ENCODE data around the gene SLCO4A1. TPM values are rescaled to one million over a fixed set of nuclear protein-coding genes. Genes with fewer than 3 reads are reported as not detected.
"Not testable (repeated sequence)": the region's sequence is repeated elsewhere in the genome, so short reads cannot be mapped to it uniquely, and the experiment has no call there.

Gene SLCO4A1
- total RNA-seq, 1 experiment from 2014 or later = 62.4 TPM

- no peak for DNase-seq (ENCODE audit: low read depth)
Measured at GRCh38 chr20:62665153-62665754, 23.0 kb downstream of the SLCO4A1 start.

DNA sequence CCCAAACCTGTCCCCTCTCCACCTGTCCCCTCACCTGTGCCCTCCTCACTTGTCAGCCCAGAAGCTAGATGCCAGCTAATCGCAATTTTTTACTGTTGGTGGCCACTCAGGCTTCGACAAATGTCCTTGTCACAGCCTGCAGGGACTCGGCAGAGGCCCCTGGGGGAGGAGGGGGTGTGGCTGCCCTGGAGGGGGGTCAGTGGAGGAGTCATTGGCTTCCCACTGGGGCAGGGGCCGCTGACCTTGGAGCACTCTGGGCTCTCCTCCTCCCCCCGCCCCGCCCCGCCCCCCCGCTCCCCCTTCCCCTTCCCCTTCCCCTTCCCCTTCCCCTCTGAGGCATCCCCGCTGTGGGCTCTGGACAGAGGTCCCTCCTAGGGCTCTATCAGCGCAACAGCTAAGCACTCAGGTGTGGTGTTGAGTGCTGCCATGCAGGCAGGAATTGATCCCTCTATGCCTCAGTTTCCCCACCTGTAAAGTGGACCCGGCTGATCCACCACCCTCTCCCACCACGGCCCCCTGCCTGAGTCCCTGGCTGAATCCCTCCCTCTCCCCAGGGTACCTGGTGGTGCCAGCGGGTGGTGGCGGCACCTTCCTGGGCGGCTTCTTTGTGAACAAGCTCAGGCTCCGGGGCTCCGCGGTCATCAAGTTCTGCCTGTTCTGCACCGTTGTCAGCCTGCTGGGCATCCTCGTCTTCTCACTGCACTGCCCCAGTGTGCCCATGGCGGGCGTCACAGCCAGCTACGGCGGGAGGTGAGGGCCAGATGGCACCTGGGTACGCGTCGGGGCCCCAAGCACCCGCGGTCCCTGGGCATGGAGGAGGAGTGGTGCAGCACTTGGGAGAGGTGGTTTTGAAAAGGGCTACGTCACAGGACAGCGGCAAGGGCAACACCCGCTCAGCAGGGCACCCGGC, 23.8 kb downstream of the SLCO4A1 start:
- no peak for DNase-seq (ENCODE audit: low read depth)

DNA sequence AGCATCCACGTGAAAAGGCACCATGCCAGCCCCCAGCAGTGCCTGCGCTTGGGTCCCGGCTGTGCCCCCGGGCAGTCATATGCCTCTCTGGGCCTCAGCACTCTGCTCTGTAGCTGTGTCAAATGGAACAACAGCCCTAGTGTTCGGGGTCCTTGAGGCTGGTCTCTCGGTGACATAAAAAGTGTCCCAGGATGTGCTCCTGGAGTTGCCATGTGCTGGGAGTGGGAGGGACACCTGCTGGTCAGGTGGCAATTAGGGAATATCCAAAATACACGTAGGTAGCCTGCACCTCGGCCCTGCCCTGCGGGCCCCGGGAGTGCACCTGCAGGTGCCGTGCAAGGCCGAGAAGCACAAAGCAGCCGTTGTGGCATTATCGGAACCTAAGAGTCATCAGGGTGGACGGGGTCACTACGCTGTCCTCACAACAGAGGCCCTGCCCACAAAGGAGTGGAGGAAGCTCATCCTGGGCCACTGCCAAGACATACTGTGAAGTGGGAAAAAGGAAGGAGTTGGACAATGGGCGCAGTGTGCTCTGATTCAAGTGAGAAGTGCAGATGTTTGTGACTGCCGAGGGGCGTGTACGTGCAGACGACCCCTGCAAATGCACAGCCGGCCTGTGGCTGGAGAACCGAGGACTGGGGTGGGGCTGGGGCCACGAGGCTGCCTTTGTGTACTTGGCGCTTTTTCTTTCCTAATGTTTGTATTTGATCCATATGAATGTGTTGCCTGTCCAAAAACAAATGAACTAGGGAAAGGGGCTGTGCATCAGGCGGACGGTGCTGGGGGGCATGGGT, 24.6 kb downstream of the SLCO4A1 start:
- DNase-seq (ENCODE audit: low read depth) = peak; percentile 94

- no peak for DNase-seq (ENCODE audit: low read depth)
Measured at GRCh38 chr20:62667530-62668440, 25.5 kb downstream of the SLCO4A1 start.

GRCh38 chr20:62668441-62669027, 26.2 kb downstream of the SLCO4A1 start:
- peak; percentile 86 for DNase-seq (ENCODE audit: low read depth)

GRCh38 chr20:62669249-62669648, 26.9 kb downstream of the SLCO4A1 start:
- DNase-seq (ENCODE audit: low read depth) = no peak

- no peak for DNase-seq (ENCODE audit: low read depth)
Measured at GRCh38 chr20:62670156-62670555, 27.9 kb downstream of the SLCO4A1 start.

DNA sequence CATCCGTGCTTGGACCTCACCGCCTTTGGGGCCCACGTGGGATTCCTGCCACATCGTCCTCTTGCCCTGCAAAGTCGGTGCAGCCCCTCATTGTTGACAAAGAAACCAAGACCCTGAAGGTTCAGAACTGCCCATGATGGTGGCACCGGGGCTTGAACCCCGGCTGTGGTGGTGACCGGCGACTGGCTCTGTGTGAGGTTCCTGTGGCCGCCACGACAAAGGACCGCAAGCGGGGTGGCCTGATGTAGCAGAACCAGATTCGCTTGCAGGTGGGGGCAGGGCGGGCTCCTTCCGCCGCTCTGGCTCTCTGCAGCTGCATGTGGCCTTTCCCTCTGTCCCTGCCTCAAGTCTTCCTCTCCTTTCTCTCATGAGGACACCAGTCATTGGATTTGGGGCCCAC, 28.7 kb downstream of the SLCO4A1 start:
- no peak for DNase-seq (ENCODE audit: low read depth)

- no peak for DNase-seq (ENCODE audit: low read depth)
Measured at GRCh38 chr20:62671765-62672164, 29.5 kb downstream of the SLCO4A1 start.

DNA sequence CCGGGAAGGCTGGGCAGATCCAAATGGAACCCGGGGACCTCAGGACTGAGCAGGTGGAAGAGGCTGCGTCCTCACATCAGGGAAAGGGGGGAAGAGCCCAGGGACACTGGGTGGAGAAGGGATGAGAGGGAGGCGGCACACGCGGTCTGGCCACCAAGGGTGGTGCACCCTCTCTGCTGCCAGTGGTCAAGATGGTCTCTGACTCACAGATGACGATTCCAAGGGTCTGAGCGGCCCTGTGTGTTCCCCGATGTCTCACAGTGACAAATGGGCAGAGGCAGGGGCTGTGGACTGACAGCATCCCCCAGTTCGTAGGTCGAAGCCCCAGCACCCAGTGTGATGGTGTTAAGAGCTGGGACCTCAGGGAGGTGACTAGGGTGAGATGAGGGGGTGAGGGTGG, 32.1 kb downstream of the SLCO4A1 start:
- peak; percentile 76 for DNase-seq (ENCODE audit: low read depth)

- DNase-seq (ENCODE audit: low read depth) = peak; percentile 99
Measured at GRCh38 chr20:62675156-62675876, 33.0 kb downstream of the SLCO4A1 start.

- DNase-seq (ENCODE audit: low read depth) = no peak
Measured at GRCh38 chr20:62675877-62676260, 33.6 kb downstream of the SLCO4A1 start.

GRCh38 chr20:62676976-62677375, 34.7 kb downstream of the SLCO4A1 start:
- no peak for DNase-seq (ENCODE audit: low read depth)

DNA sequence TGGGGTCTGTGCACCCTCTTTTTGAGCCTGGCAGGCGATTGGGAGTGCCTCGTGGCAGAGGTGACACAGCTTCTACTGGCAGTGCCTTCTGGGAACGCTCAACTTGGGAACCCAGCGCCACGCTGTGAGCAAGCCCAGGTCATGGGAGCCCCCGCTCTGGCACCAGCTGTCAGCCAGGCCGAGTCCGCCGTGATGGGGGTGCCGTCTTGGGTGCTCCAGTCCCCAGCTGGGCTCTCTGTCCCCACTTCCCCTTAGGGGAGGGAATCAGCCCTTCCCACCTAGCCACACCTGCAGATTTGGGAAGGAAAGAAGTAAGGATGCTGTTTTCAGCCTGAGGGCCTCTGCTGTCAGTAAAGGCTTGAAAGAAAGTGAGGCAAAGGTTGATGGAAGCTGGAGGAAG, 35.4 kb downstream of the SLCO4A1 start:
- no peak for DNase-seq (ENCODE audit: low read depth)

GRCh38 chr20:62678553-62678952, 36.2 kb downstream of the SLCO4A1 start:
- DNase-seq (ENCODE audit: low read depth) = peak; percentile 68

- no peak for DNase-seq (ENCODE audit: low read depth)
Measured at GRCh38 chr20:62679978-62680589, 37.8 kb downstream of the SLCO4A1 start.

- no peak for DNase-seq (ENCODE audit: low read depth)
Measured at GRCh38 chr20:62682912-62683517, 40.7 kb downstream of the SLCO4A1 start.

GRCh38 chr20:62683660-62684322, 41.5 kb downstream of the SLCO4A1 start:
- DNase-seq (ENCODE audit: low read depth) = not testable (repeated sequence)

DNA sequence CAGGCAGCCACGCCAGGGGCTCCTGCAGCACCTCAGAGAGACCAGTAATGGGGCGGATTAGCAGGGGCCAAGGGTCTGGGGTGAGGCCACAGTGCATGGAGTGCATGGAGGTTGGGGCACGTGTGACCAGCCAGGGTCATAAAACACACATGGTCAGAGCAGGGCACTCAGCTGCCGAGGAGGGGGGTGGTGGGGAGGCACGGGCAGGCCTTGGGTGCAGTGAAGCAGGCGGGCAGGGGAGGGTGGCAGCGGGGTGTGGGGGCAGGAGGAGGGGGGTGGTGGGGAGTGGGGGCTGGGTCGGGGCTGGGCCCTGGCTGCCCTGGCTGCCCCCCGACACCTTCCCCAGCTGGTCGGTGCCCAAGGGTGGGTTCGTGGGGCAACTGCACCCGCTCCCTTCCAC, 42.7 kb downstream of the SLCO4A1 start:
- no peak for DNase-seq (ENCODE audit: low read depth)
